Middle frontal gyrus (tissue), 1 donor: ENCODE data around the gene RGPD3.
"Not testable (repeated sequence)": the region's sequence is repeated elsewhere in the genome, so short reads cannot be mapped to it uniquely, and the experiment has no call there.

Experiments used
- DNase-seq: peaks from one replicate; pipeline ENCODE4 v3.0.0-alpha.2; 2015; ENCODE audit warnings: low spot score; ENCODE audit errors: extremely low spot score

Gene RGPD3

GRCh38 chr2:106486551-106487385, 18.6 kb upstream of the RGPD3 start, which contains the start of gene CD8B2:
Gene CD8B2 (plus strand): TSS chr2:106487364. CDS start chr2:106487427, 63 bp downstream.
- not testable (repeated sequence) for DNase-seq

DNA sequence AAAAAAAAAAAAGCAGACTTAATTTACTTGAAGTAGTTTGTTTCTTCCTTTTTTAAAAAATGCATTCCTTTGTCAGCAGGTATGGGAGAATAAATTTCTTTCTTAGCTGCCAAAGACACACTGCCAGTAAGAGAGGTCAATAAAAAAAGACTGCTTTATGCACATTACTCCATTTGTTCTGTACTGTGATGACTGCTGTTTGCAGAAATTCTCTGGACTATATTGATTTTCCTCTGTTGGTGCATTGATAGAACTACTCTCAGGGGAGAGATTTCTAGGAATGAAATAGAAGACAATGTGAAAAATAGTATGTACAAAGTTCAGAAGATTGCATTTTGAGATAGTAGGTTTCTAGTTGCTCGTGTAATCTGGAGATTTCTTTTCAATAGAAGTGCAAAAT, 11.3 kb upstream of the RGPD3 start:
- DNase-seq, result not testable (repeated sequence)

- not testable (repeated sequence) for DNase-seq
These were observed 9.4 kb upstream of the RGPD3 start for GRCh38 chr2:106477647-106478046.

DNA sequence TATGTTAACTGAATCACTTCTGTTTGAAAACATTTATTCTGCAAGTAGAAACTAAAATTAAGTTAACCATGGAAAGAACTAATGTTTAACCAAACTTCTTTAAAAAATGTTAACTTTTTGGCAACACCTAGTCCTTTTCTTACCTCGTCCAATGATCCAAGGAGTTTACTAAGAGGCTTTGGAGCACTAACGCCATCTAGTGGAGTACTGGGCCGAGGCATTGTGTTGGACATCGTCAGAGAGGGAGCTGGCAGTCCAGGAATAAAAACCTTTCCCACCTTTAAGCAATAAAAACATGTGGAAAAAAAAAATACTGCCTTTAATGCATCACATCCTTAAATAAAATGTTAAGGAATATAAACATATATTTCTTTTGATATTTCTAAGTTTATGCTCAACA, 2.4 kb upstream of the RGPD3 start:
- not testable (repeated sequence) for DNase-seq

DNA sequence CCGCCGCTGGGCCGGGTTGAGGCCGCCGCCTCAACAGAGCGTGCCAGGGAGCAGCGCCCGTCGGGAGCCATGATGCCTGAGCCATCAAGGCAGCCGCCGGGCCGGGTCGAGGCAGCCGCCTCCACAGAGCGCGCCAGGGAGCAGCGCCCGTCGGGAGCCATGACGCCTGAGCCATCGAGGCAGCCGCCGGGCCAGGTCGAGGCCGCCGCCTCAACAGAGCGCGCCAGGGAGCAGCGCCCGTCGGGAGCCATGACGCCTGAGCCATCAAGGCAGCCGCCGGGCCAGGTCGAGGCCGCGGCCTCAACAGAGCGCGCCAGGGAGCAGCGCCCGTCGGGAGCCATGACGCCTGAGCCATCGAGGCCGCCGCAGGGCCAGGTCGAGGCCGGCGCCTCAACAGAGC, 697 bp downstream of the RGPD3 start:
- not testable (repeated sequence) for DNase-seq

GRCh38 chr2:106461882-106462281, 6.3 kb downstream of the RGPD3 start:
- not testable (repeated sequence) for DNase-seq

DNA sequence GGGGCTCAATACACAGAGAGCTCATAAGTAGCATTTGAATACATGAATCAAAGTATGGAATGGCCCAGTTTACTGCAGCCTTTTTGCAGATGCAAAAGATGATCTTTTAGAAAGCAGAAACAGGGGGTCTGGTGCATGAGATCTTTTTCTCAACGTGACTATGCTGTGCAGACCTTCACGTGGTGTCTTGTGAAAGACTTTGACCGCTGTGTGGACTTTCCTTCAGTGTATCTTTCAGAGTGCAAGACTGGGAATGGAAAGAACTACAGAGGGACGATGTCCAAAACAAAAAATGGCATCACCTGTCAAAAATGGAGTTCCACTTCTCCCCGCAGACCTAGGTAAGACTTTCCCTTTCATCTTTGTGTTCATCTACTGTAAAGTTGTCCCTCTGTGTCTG, 77.5 kb downstream of the RGPD3 start:
- DNase-seq, result not testable (repeated sequence)

DNA sequence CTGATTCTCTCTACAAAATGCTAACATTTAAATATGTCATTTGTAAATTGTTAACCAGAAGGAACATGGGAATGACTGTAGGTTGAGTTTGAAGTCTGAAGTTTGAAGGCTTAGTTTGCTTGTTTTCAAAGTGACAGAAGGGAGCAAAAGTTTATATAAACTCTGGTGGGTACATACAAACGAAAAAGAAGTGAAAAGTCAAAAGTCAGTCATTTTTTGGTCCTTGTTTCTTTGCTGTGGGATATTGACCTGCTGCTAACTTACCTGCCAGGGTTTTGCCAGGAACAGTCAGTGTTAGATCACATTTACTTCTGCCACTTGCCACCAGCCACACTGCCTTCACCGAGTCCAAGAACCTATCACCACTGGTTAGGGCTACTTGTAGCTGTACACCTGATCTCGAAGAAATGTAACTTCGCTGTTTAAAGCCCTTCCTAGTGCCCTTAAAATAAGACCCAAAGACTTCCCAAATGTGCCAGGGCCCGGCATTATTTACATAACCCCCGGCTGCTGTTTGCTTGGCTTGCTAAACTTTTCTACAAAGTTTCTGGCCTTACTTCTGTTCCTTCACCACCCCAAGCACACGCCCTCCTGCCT, 79.3 kb downstream of the RGPD3 start:
- not testable (repeated sequence) for DNase-seq

DNA sequence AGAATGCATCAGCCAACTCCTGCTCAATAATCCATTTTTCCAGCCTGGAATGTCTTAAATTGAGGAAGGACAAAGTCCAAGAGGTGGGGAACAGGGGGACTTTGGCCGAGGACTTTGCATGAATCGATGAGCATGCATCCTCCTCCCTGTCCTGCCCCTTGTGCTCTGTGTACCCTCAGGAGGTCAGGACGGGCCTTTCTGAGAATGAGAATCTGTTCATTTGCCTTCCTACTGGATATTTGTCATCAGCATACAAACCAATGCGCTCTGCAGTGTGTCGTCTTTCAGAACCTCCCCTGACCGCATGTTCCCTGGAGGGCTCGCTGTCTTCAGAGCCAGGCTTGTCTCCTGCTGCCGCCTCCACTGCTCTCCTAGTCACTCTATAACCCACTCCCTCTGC, 83.7 kb downstream of the RGPD3 start:
- DNase-seq, result not testable (repeated sequence)

DNA sequence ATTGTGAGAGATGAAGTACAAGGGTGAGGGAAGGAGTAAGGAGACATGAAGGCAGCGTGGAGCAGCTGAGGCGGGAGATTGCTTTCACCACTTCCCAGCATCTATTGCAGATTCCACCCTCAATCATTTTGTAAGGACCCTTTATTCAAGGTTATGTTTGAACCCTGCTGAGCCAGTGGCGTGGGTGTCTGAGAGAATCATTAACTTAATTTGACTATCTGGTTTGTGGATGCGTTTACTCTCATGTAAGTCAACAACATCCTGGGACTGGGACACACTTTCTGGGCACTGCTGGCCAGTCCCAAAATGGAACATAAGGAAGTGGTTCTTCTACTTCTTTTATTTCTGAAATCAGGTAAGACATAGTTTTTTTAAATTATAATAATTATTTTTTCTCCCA, 86.3 kb downstream of the RGPD3 start:
- not testable (repeated sequence) for DNase-seq

- not testable (repeated sequence) for DNase-seq
These were observed 88.6 kb downstream of the RGPD3 start for GRCh38 chr2:106379567-106379966.

GRCh38 chr2:106369182-106369581, 99.0 kb downstream of the RGPD3 start:
- not testable (repeated sequence) for DNase-seq

GRCh38 chr2:106366204-106366885, 101.9 kb downstream of the RGPD3 start:
- DNase-seq, result no peak

GRCh38 chr2:106363791-106364190, 104.4 kb downstream of the RGPD3 start:
- no peak for DNase-seq

DNA sequence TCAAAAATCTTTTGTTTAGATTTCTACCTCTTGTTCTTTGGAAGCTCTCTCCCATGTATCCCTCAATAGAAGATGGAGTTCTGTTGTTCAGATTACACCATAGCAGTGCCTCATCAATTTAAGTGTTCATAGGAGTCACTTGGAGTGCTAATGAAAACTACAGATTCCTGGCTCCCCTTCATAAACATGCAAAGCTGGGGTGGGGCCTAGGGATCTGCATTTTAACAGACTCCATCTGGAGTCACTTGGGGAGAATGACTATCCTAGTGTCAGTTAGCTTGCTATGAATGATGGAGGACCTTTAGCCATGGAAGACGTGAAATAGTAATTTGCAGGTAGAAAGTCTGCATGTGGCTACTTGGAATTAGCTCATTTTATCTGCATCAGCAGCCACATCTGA, 105.4 kb downstream of the RGPD3 start:
- DNase-seq, result no peak

- DNase-seq, result no peak
These were observed 108.7 kb downstream of the RGPD3 start for GRCh38 chr2:106359512-106359911.

- no peak for DNase-seq
These were observed 109.7 kb downstream of the RGPD3 start for GRCh38 chr2:106358521-106358920.

- no peak for DNase-seq
These were observed 110.1 kb downstream of the RGPD3 start for GRCh38 chr2:106358081-106358480.

DNA sequence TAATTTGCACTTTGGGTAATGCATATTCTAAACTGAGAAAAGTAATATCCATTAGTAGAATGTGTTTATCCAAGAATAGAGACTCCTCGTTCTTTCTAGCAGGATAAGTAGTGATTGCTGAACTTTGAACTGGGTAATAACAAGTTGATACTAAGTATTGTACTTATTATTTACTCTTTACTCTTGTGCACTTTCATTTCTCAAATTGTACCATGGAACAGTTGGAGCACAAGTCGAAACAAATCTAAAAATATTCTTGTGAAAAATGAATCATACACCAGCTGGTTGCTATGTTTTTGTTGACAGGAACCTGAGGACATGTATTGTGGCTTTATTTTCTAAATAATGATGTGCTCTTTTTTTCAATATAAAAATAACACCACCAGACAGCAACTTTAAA, 111.9 kb downstream of the RGPD3 start:
- no peak for DNase-seq

- no peak for DNase-seq
These were observed 114.5 kb downstream of the RGPD3 start for GRCh38 chr2:106353676-106354075.

DNA sequence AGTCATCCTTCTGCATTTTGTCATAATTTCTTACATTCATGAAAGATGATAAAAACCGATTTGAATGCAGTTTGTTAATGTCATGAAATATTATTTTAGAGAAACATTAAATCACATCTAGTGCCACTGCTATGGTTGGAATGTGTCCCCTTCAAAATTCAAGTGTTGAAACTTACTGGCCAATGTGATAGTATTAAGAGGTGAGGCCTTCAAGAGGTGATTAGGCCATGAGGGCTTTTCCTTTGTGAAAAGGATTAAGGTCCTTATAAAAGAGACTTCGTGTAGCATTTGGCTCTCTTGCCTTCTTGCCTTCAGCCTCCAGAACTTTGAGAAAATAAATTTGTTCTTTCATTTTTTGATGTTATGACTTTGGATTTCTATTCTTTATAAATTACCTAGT, 117.2 kb downstream of the RGPD3 start:
- DNase-seq, result no peak

DNA sequence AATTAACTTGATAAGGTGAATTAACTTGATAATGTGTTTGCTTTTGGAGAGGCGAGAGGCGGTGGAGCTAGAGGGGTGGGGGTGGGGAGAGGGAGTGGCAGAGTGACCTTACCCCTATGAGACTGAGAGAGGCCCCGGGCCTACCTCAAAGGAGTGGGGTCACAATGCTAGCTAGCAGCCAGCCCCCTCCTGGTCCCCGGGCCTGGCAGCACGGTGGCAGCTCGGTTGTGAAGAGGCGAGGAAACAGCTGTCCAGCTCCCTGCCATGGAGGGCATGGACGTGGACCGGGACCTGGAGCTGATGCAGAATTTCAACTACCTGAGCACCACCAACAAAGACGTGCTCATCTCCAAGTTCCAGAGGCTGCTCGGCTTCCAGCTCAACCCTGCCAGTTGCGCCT, 123.9 kb downstream of the RGPD3 start:
- no peak for DNase-seq
